ENCODE data around the gene AEBP2.

The AEBP2 gene

DNA sequence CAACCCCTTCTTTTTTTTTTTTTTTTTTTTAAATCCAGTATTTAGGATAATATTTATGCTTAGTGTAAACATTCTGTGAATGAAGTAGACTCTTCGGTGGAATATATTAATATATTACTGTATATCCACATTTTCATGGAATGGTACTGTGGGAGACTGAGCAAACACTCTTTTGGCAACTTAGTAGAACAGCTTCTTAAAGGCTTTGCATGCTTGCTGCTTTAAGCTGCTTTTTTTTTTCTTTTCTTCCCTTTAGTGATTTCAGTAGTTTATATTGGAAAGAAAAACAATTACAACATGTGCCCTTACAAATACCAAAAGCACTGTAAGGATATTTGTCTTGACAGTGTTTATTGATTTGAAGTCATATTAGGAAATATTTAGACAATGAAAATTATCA lies 78.9 kb downstream of the AEBP2 start:
- ATAC-seq, result no peak

DNA sequence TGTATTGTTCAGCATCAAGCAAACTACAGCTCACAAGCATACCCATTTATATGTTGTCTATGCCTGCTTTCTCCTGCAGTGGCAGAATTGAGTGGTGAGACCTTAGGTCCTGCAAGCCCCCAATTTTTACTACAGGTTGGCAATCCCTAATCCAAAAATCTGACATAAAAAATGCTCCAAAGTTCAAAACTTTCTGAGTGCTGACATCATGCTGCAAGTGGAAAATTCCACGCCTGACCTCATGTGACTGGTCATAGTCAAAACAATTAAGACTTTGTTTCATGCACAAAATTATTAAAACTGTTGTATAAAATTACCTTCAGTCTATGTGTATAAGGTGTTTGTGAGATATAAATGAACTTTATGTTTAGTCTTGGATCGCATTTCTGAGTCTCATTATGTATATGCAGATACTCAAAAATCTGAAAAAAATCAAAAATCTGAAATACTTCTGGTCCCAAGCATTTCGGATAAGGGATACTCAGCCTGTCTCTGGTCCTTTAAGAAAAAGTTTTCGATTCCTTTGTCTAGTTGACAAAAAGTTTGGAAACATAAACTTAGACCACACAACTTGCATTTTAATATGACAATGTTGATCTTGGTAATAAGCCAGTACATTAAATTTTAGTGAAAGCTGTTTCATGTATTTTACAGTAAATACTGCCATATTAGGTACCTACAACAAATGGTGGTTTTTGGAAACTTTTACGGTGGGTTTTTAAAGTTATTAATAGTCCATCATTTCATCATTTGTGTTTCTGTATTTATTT lies 81.5 kb downstream of the AEBP2 start:
- ATAC-seq, result no peak

DNA sequence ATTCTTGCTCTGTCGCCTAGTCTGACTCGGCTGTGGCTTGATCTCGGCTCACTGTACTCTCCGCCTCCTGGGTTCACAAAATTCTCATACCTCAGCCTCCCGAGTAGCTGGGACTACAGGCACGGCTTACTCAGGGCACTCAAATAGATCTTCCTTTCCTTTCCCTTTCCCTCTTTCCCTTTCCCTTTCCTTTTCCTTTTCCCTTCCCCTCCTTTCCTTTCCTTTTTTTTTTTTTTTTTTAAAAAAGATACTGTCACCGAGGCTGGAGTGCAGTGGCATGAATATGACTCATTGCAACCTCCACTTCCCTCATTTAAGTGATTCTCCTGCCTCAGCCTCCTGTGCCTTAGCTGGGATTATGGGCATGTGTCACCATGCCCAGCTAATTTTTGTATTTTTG lies 86.0 kb downstream of the AEBP2 start:
- no peak for ATAC-seq

DNA sequence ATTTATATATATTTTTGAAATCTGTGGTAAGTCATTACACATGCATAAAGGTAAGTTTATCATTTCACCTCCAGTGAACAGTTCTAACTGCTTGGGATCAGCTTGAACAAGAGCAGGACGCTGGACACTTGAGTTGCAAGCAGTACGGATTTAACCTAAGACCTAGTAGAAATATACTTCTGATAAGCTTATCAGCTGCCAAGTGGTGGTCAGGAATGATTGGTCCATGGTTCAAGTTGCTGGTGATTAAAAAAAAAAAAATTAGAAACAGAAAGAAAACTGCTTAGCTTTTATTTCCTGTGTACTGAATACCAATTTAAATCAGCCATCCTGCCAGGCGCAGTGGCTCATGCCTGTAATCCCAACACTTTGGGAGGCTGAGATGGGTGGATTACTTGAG lies 88.6 kb downstream of the AEBP2 start:
- no peak for ATAC-seq

DNA sequence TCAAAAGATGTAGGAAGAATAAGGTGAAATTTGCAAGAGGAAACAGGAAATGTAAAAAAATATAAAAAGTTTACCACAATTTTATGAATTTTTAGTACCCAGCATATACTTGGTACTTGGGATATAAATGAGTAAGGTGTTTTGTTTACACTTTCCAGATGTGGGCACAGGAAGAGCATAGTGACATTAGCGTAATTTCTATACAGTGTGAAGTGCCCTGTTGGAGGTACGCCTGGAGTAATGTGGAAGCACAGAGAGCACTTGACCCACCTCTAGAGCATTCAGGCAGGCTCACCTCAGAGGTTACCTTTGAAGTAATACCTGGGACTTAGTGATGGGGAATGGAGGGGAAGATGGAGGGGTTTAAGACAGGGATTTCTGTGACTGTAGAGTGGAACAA lies 89.5 kb downstream of the AEBP2 start:
- no peak for ATAC-seq

DNA sequence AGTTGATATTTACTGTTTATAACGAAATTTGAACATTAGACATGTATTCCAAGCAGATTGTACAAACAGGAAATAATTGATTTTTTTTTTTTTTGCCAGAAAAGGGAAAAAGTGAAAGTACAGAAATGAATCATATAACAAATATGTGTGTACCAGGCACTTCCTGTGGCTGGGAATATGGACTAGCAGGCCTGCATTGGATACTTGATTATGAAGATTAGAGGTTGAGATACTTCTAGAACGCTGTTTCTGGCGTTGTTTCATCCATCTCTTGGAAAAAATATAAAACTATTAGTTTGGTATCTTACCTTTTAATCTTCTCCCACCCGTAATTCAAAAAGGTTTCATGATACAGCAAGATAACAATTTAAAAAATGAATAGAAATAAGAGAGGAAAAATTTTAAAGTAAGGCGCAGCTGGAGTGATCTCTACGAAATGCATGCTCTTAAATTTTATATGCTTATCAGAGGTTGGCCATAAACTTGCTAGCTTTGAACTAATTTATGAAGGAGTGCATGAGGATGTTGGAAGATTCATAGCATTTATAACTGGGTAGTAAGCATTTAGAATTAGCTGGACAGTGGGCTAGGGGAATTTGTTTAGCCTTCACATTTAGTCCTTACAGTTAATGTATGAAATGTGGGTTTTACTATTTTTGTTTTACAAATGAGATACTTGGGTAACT lies 90.8 kb downstream of the AEBP2 start:
- no peak for ATAC-seq

DNA sequence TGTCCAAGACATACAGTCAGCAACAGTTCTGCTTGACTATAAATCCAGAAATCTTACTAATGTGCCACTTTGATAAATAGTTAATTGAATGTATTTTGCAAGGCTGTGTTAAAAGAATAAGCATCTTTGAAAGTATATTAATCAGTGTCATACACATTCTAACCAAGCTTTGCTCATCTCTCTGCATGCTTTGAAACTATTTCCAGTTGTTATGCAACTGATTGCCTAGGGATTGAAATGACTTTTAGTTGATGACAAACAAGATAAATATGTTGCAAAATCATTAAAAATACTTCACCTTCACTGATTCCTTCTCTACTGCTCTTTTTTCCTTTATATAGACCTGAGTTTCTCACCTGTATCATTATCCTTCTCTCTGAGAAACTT lies 91.3 kb downstream of the AEBP2 start:
- no peak for ATAC-seq

DNA sequence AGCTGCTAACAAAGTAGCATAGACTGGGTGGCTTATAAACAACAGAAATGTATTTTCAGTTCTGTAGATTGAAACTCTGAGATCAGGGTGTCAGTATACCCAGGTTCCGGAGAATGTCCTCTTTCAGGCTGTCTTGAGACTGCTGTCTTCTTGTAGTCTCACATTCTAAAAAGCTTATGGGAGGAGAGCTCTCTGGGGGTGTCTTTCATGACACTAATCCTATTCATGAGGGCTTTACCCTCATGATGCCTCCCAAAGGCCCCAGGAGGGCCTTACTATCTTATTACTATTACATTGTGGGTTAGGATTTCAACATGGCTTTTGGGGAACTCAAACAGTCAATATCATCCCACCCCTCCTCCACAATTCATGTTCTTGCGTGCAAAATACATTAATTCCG lies 94.3 kb downstream of the AEBP2 start:
- ATAC-seq, result no peak

DNA sequence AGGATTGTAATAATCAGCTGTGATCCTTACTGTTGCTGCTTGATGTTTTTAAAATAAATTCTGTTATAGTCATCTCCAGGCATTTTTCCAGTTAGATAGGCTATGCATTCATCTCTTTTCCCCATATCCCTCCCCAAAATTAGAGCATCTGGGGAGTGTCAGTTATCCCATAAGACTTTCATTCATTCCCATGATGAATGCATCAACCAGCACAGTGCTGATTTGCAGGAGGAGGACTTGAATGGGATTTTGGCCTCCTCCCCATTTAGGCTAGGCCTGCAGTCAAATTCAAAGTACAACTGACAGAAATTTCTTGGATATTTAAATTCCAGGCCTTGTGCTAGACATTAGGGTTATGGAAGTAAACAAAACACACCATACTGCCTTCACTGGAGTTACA lies 99.8 kb downstream of the AEBP2 start:
- no peak for ATAC-seq

DNA sequence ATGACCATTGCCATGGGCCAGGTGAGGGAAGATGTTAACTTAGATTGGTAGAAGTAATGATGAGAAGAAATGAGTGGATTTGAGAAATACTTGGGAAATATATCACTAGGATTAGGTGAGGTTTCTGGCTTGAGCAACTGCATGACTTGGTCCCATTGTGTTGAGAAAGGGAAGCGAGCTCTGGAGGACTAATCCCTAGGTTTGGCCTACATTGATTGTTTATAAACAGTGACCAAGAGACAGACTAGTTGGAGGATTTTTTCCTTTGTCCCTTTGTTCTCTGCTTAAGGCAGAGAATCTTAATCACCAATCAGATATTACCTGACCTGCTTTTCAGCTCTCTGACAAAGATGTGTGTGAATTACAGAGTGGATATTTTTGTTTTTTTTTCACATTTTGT lies 100.5 kb downstream of the AEBP2 start:
- no peak for ATAC-seq

DNA sequence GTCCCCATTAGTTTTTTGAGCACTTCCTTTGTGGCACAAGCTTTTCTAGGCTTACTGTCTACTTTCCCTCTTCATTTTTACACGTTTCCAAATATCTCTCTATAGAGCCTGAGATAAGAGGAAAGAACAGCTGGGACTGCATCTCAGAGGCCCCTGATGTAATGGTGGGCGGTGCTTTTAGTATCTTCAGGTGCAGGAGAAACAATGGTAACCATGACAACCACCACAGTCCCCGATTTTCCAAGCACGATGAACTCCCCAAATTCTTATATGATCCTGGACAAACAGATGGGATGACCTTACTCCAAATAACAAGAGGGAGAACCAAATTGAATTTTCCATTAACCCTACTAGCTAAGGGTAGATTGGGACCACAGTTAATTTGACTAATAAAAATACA lies 103.3 kb downstream of the AEBP2 start:
- no peak for ATAC-seq

DNA sequence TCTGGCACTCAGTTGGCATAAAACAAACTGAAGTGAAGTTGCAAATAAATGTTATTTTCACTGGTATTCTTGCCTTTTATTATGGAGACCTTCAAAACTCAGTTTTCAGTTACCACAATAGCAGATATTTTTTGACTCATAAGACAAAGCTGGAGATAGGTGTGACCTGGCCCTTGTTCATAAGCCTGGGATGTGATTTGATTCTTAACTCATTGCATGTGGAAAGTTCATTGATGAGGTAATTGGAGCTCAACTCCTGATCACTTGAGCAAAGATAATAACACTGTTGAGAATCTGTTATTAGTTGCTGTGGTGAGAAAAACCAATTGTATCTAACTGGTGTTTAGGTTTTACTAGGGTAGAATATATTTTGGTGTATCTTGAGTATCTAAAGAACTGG lies 105.1 kb downstream of the AEBP2 start:
- ATAC-seq, result no peak

DNA sequence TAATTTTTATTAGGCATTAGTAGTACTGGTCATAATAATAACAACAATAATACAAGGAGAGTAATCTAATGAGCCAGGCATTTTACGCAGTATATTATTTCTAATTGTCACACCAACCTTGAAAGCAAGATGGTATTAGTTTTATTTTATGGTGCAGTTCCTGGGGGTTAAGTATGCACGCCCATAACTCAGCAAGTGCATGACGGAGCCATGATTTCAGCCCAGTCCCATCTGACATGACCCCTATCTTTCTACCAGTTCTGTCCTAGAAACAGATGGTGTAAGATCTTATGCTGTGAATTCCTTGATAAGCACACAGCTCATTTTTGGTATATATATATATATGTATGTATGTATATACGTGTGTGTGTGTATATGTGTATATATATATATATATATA lies 106.0 kb downstream of the AEBP2 start:
- ATAC-seq, result no peak

DNA sequence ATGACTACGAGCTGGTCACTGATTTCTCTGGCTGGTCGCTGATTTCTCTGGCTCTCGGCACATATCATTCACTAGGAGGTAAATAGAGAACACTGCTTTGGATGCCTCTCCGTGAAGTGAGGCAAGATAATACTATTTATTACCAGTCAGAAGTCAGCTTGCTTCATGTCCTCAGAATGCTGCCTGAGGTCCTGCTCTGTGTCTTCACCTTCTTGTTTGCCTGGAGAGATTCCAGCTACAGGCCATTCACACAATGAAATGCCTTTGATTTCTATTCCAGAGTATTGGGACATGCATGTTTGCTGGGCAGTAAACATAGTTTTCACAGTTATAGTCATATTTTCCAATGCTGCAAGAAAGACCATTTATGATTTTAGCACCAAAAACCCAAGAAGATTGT lies 106.7 kb downstream of the AEBP2 start:
- no peak for ATAC-seq

DNA sequence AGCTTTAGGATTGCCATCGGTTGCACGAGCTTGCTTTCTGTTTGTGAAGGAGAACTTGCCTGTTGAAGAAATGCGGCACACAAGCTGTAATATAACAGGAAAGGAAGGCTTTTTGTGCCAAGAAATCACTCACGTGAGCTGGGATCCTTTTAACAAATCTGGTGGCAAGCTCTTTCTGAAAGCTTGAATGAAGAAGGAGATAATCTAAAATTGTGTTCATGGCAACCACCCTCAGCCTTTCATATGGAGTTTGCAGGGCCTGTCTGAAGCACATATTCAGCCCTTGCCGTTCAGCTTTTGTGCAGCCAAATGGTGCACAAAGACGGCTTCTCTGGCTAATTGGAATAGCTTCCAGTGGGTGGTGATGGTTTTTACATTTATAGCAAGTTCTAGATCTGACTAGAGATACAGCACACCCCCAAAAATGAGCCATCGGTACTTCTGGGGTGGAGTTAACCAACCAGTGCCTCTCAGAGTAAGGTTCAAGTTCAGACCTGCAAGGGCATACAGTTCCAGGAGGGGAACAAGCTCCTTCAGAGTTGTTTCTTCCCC lies 107.4 kb downstream of the AEBP2 start:
- no peak for ATAC-seq

DNA sequence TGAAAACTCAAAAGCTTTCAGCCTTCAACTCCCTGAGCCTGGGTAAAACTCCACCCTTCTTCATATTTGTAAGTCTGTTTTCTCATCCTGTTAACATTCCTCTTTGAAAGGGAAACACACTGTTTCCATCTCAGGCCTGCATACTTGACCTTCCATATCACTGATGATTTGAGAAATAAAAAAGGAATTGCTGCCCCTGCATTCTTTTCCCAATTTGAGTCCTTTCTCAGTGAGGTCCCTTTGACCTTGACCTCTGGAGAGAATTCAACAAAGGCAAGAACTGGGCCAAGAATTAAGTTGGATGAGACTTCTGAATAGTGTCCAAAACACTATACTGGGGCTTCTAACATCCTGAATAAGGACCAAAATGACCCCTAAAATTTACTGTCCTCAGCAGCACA lies 108.0 kb downstream of the AEBP2 start:
- ATAC-seq, result no peak

DNA sequence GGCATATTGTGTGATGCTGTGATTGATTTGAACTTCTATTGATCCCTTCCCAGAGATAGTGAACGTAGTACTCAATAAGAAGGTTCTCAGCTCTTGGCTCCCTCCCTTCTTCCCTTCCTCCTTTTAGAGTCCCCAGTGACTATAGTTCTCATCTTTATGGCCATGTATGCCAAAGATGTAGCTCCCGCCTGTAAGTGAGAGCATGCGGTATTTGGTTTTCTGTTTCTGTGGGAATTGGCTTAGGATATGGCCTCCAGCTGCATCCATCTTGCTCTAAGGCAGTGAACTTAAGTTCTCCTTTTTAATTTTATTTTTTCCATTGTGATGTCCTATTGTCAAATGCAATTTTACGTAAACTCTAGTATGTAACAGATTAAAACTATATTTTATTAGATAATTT lies 109.5 kb downstream of the AEBP2 start:
- ATAC-seq, result no peak

DNA sequence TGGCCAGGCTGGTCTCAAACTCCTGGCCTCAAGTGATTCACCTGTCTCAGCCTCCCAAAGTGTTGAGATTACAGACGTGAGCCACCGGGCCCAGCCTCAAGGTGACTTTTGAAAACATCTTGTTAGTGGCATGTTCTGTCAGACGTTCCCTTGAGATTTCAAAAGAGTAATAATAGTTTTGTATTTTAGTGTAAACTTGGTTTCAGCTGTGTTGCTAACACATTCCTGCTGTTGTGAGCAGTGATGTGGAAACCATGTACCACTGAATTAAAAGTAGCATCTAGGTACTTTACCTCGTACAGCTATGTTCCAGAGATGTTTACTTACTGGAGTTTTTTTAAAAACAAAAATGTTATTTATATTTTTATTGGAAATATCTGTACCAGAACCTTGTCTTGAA lies 111.3 kb downstream of the AEBP2 start:
- ATAC-seq, result no peak

DNA sequence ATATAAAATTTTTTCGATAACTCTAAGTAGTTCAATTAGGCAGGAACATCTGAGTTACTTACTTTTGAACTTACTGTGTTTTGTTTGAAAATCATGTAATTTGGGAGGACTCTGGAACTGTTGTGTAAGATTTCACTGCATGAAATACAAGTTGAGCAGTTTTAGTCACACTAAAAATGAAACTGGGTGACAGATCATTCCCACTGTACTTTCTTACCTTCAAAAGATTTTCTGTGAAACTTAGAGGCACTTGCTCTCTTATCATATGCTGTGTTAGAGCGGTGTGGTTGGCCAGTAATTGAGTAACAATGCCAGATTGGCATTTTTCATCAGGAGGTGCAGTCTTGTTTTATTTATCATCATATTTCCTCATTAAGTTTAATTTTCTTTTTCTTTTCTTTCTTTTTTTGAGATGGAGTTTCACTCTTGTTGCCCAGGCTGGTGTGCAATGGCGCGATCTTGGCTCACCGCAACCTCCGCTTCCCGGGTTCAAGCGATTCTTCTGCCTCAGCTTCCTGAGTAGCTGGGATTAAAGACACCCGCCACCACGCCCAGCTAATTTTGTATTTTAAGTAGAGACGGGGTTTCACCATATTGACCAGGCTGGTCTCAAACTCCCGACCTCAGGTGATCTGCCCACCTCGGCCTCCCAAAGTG lies 113.3 kb downstream of the AEBP2 start:
- peak; percentile 92 to 95 for ATAC-seq

DNA sequence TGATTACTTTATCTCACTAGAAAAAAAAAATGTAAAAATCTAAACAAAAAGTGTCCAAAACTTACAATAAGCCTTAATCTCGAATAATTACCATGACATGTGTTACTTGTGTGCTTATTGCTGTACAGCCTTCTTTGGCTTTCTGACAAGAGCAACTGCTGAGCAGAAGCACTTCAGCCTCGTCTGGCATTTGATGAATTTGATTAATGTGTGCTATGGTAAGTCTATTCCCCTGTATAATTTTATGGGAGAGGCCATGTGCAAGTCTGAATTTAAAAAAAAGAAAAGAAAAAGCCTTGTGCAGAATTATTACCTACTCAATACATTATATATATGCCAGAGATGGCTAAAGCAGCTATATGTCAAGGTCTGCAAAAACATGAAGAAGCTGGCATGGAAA lies 113.9 kb downstream of the AEBP2 start:
- ATAC-seq, result no peak

DNA sequence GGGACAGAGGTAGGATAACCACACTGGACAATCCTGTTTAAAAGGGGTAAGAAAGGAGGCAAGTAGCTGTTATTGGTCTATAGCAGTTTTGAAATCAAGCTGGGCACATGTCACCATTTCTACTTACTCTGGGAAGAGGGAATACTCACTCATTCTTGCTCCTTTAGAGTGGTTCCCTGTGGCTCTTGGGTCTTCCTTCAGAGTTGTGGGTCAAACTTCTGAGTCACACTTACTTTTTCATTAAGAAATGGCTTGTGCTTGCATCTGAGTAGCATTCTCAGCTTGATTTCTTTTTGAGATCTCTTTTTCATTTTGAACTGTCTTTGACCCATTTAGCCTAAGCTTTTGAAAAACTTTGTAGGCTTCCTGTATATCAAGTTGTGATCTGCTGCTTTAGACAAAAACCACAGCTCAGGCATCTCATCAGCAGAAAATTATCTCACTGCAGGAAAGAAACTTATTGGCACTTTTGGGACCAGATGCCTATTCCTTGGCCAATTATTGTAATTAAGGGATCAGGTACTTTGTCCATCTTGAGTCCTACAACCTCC lies 122.2 kb downstream of the AEBP2 start:
- ATAC-seq, result no peak

Measured in activated CD4-positive, CD25-positive, alpha-beta regulatory T cell treated with anti-CD3 and anti-CD28 coated beads, Interleukin-2, amount 50 U/mL, for 24 hours (primary cell).